NCI-H1930 (cell line): ENCODE measurements around the gene PRKCQ.

ENCODE experiments used
- DNase-seq, 2 experiments: peaks; one replicate each; lab custom pipeline; 2025; lab: John Stamatoyannopoulos, UW

PRKCQ gene

GRCh38 chr10:6405713-6406112 lies 174.4 kb downstream of the PRKCQ start:
- DNase-seq, result no peak

GRCh38 chr10:6404127-6405072 lies 175.7 kb downstream of the PRKCQ start:
- no peak for DNase-seq

GRCh38 chr10:6402960-6403359 lies 177.1 kb downstream of the PRKCQ start:
- no peak for DNase-seq

- DNase-seq, result no peak
These were observed 177.7 kb downstream of the PRKCQ start for GRCh38 chr10:6402349-6402709.

- peak in 1 of 2 experiments; percentile 30 for DNase-seq
These were observed 178.3 kb downstream of the PRKCQ start for GRCh38 chr10:6401558-6402348.

- DNase-seq, result no peak
These were observed 179.1 kb downstream of the PRKCQ start for GRCh38 chr10:6400821-6401465.

GRCh38 chr10:6400331-6400730 lies 179.7 kb downstream of the PRKCQ start:
- no peak for DNase-seq

GRCh38 chr10:6399879-6400278 lies 180.2 kb downstream of the PRKCQ start:
- DNase-seq, result no peak

- DNase-seq, result no peak
These were observed 180.8 kb downstream of the PRKCQ start for GRCh38 chr10:6399231-6399741.

GRCh38 chr10:6398399-6398798 lies 181.7 kb downstream of the PRKCQ start:
- no peak for DNase-seq

- DNase-seq, result no peak
These were observed 183.4 kb downstream of the PRKCQ start for GRCh38 chr10:6396652-6397051.

- DNase-seq, result no peak
These were observed 183.8 kb downstream of the PRKCQ start for GRCh38 chr10:6396226-6396625.

- no peak for DNase-seq
These were observed 184.5 kb downstream of the PRKCQ start for GRCh38 chr10:6395606-6396005.

GRCh38 chr10:6394084-6394483 lies 186.0 kb downstream of the PRKCQ start:
- no peak for DNase-seq

GRCh38 chr10:6393168-6393567 lies 186.9 kb downstream of the PRKCQ start:
- no peak for DNase-seq

GRCh38 chr10:6390213-6390845 lies 189.7 kb downstream of the PRKCQ start:
- DNase-seq, result no peak

GRCh38 chr10:6388261-6388893 lies 191.7 kb downstream of the PRKCQ start:
- DNase-seq, result no peak

- no peak for DNase-seq
These were observed 193.1 kb downstream of the PRKCQ start for GRCh38 chr10:6386960-6387359.

GRCh38 chr10:6386346-6386745 lies 193.7 kb downstream of the PRKCQ start:
- no peak for DNase-seq

- DNase-seq, result no peak
These were observed 194.4 kb downstream of the PRKCQ start for GRCh38 chr10:6385665-6386064.

GRCh38 chr10:6384847-6385246 lies 195.2 kb downstream of the PRKCQ start:
- DNase-seq, result no peak
